Liver (tissue), 9 donors: Measurements from ENCODE around the gene TNS3. TPM values are rescaled to one million over a fixed set of nuclear protein-coding genes. Genes with fewer than 3 reads are reported as not detected.

Experiments used
- DNase-seq: peaks from one replicate; pipeline ENCODE4 v3.0.0-alpha.2; 2017; ENCODE audit warnings: low spot score
- H3K27ac ChIP-seq, 2 donors: one replicate each; pipeline ENCODE4 v1.7.0; 2013; ENCODE audit warnings: inconsistent platforms in 2 of 2, low read length in 2 of 2, control low read depth in 1 of 2, low read depth in 1 of 2, mild to moderate bottlenecking in 1 of 2
- H3K27me3 ChIP-seq, 4 donors: one replicate each; pipeline versions ENCODE4 v1.6.1 to v1.7.0; 2013; ENCODE audit warnings: low read length in 3 of 4, inconsistent platforms in 1 of 4, mild to moderate bottlenecking in 1 of 4, moderate library complexity in 1 of 4; ENCODE audit not compliant: control insufficient read depth in 4 of 4, insufficient read depth in 4 of 4
- H3K36me3 ChIP-seq, 4 donors: one replicate each; pipeline versions ENCODE4 v1.6.1 to v1.7.0; 2013; ENCODE audit warnings: low read length in 3 of 4, mild to moderate bottlenecking in 3 of 4, low read depth in 1 of 4, moderate library complexity in 1 of 4; ENCODE audit not compliant: control insufficient read depth in 4 of 4, insufficient read depth in 3 of 4
- H3K4me1 ChIP-seq, 4 donors: one replicate each; pipeline versions ENCODE4 v1.6.1 to v1.7.0; 2013; ENCODE audit warnings: low read length in 3 of 4, mild to moderate bottlenecking in 3 of 4, moderate library complexity in 1 of 4; ENCODE audit not compliant: control insufficient read depth in 4 of 4, insufficient read depth in 4 of 4
- H3K4me3 ChIP-seq, 3 donors: one replicate each; pipeline versions ENCODE4 v1.6.1 to v1.7.0; 2013; ENCODE audit warnings: low read length in 3 of 3, control low read depth in 1 of 3, low read depth in 1 of 3, mild to moderate bottlenecking in 1 of 3
- H3K9ac ChIP-seq, 2 donors: one replicate each; pipeline ENCODE4 v1.7.0; 2013; ENCODE audit warnings: low read length in 2 of 2, mild to moderate bottlenecking in 2 of 2, moderate library complexity in 2 of 2, control low read depth in 1 of 2, low read depth in 1 of 2
- H3K9me3 ChIP-seq, 4 donors: one replicate each; pipeline versions ENCODE4 v1.6.1 to v1.7.0; 2013; ENCODE audit warnings: low read length in 3 of 4; ENCODE audit not compliant: control insufficient read depth in 4 of 4
- CTCF ChIP-seq: fragments of 150-350 bp; IDR thresholded peaks from 2 replicates; pipeline ENCODE4 v1.5.1; 2017; ENCODE audit warnings: improper control_type of control experiment, low read depth, low read length; ENCODE audit not compliant: missing input control
- EGR1 ChIP-seq, 2 donors: IDR thresholded peaks; 2 replicates each; pipeline ENCODE4 v1.6.1; 2016 to 2018; ENCODE audit warnings: antibody characterized with exemption in 2 of 2, low read depth in 2 of 2
- FOXA1 ChIP-seq: IDR thresholded peaks from 2 replicates; pipeline ENCODE4 v1.6.1; 2016; ENCODE audit warnings: antibody characterized with exemption
- GABPA ChIP-seq, 2 donors: IDR thresholded peaks in 1 of 2; conservative IDR thresholded peaks in 1 of 2; 2 replicates each; pipeline ENCODE4 v1.6.1; 2016; ENCODE audit warnings: antibody characterized with exemption in 2 of 2, mild to moderate bottlenecking in 1 of 2, moderate library complexity in 1 of 2
- HNF4A ChIP-seq, 2 donors: conservative IDR thresholded peaks; 2 replicates each; pipeline ENCODE4 v1.6.1; 2016; ENCODE audit warnings: antibody characterized with exemption in 2 of 2, mild to moderate bottlenecking in 2 of 2
- HNF4G ChIP-seq: IDR thresholded peaks from 2 replicates; pipeline ENCODE4 v1.6.1; 2016; ENCODE audit warnings: antibody characterized with exemption
- JUND ChIP-seq, 2 donors: IDR thresholded peaks; 2 replicates each; pipeline ENCODE4 v1.6.1; 2016; ENCODE audit warnings: antibody characterized with exemption in 2 of 2
- MAX ChIP-seq: IDR thresholded peaks from 2 replicates; pipeline ENCODE4 v1.6.1; 2016; ENCODE audit warnings: antibody characterized with exemption
- NR2F2 ChIP-seq: IDR thresholded peaks from 2 replicates; pipeline ENCODE4 v1.6.1; 2016; ENCODE audit warnings: antibody characterized with exemption
- RAD21 ChIP-seq, 2 donors: IDR thresholded peaks; 2 replicates each; pipeline ENCODE4 v1.6.1; 2016; ENCODE audit warnings: antibody characterized with exemption in 2 of 2, mild to moderate bottlenecking in 2 of 2
- RXRA ChIP-seq, 2 donors: IDR thresholded peaks; 2 replicates each; pipeline ENCODE4 v1.6.1; 2017 to 2018; ENCODE audit warnings: antibody characterized with exemption in 2 of 2, mild to moderate bottlenecking in 1 of 2
- SP1 ChIP-seq: IDR thresholded peaks from 2 replicates; pipeline ENCODE4 v1.6.1; 2018; ENCODE audit warnings: antibody characterized with exemption, mild to moderate bottlenecking
- TAF1 ChIP-seq: conservative IDR thresholded peaks from 2 replicates; pipeline ENCODE4 v1.6.1; 2016; ENCODE audit warnings: antibody characterized with exemption, mild to moderate bottlenecking
- ZBTB33 ChIP-seq: IDR thresholded peaks from 2 replicates; pipeline ENCODE4 v1.6.1; 2016; ENCODE audit warnings: antibody characterized with exemption
- WGBS: extraction: QIAGEN DNeasy Blood & Tissue Kit; methylation state at CpG from one replicate; pipeline ENCODE4 v1.1.7; 2013; 5-methylcytosine and 5-hydroxymethylcytosine counted together
- polyA plus RNA-seq, 2 donors: library from polyadenylated mRNA; stranded (reverse) in 1 of 2; unstranded in 1 of 2; fragments of 200-250 nt in 1 of 2; fragments of >200 nt in 1 of 2; fragmentation: Nextera tagmentation in 1 of 2; extraction: Ambion mirVana in 1 of 2; gene quantifications; one replicate each; pipeline versions ENCODE4 v1.2.1 to v1.2.3, GENCODE V29; 2013 to 2015
- total RNA-seq, 2 donors: library from RNA; depleted of rRNA; stranded (reverse); fragments of >200 nt; gene quantifications; one replicate each; pipeline ENCODE4 v1.2.3, GENCODE V29; 2014
- donor health status: healthy.
- donor health status: healthy.
- donor health status: healthy.
- donor health status: healthy.
- donor health status: healthy.

The TNS3 gene
- total and polyA plus RNA-seq, 4 donors, result 16.8 to 100 (median 29.5) TPM

- peaks cover 15 to 51% (median 45%) of the 10 kb centered on the region in 4 donors for H3K4me1 ChIP-seq
- peak overlapping the region; percentile 80 to 89 (median 86) for H3K4me3 ChIP-seq
- WGBS, result 24% methylated on average over 7 of the region's 7 CpGs
- no peak overlapping the region for H3K9ac ChIP-seq
- H3K9me3 ChIP-seq, result no peaks in the 10 kb centered on the region
- TF ChIP-seq HNF4A (conservative IDR thresholded peaks at IDR 0.05) (peak; percentile 31 to 39), TAF1 (no peak), MAX (no peak), NR2F2 (peak; percentile 27), RXRA (IDR thresholded peaks at IDR 0.05) (peak in 1 of 2 donors; percentile 12), JUND (IDR thresholded peaks at IDR 0.05) (no peak), RAD21 (IDR thresholded peaks at IDR 0.05) (peak in 1 of 2 donors; percentile 22), GABPA (IDR thresholded peaks at IDR 0.05 in 1 of 2, conservative IDR thresholded peaks at IDR 0.05 in 1 of 2) (no peak)
- peak; percentile 66 for DNase-seq
- H3K36me3 ChIP-seq, result no peaks in the 10 kb centered on the region
- peak overlapping the region; percentile 95 to 98 for H3K27ac ChIP-seq
- H3K27me3 ChIP-seq, result no peaks in the 10 kb centered on the region
Observed at GRCh38 chr7:47580175-47580706, 1.7 kb downstream of the TNS3 start.

- WGBS, result 82% methylated on average over 3 of the region's 3 CpGs
- H3K36me3 ChIP-seq, result no peaks in the 10 kb centered on the region
- peak overlapping the region; percentile 57 to 95 for H3K27ac ChIP-seq
- H3K9me3 ChIP-seq, result no peaks in the 10 kb centered on the region
- no peak overlapping the region for H3K4me3 ChIP-seq
- H3K9ac ChIP-seq, result no peak overlapping the region
- no peaks in the 10 kb centered on the region for H3K27me3 ChIP-seq
- H3K4me1 ChIP-seq, result peaks cover 15 to 59% (median 53%) of the 10 kb centered on the region in 4 donors
- TF ChIP-seq HNF4A (conservative IDR thresholded peaks at IDR 0.05) (no peak), HNF4G (no peak), RAD21 (IDR thresholded peaks at IDR 0.05) (no peak), EGR1 (IDR thresholded peaks at IDR 0.05; ENCODE audit: low read depth in 2 of 2) (no peak), CTCF (no peak), ZBTB33 (no peak), SP1 (no peak), FOXA1 (no peak)
- DNase-seq, result no peak
Observed at GRCh38 chr7:47579458-47579857, 2.5 kb downstream of the TNS3 start.
